Measurements from ENCODE around the gene ATG10.

The ATG10 gene

GRCh38 chr5:81936066-81936465 lies 35.8 kb upstream of the ATG10 start:
- TF ChIP-seq EP300 (IDR thresholded peaks at IDR 0.05; ENCODE audit: borderline replicate concordance) (no peak), CEBPB (IDR thresholded peaks at IDR 0.05) (no peak), CREB1 (IDR thresholded peaks at IDR 0.05; ENCODE audit: low read depth) (no peak), YY1 (IDR thresholded peaks at IDR 0.05; ENCODE audit: low read depth) (no peak), NFIC (IDR thresholded peaks at IDR 0.05) (no peak), TAF1 (IDR thresholded peaks at IDR 0.05; ENCODE audit: low read depth) (no peak), TCF12 (IDR thresholded peaks at IDR 0.05; ENCODE audit: low read depth) (no peak), TEAD4 (IDR thresholded peaks at IDR 0.05) (no peak), REST (IDR thresholded peaks at IDR 0.05; ENCODE audit: low read depth) (no peak), RAD21 (IDR thresholded peaks at IDR 0.05; ENCODE audit: low read depth) (no peak), FOXM1 (IDR thresholded peaks at IDR 0.05; ENCODE audit: borderline replicate concordance, low read depth) (no peak), EGR1 (IDR thresholded peaks at IDR 0.05) (no peak)
- TF ChIP-seq, protein P1, sequence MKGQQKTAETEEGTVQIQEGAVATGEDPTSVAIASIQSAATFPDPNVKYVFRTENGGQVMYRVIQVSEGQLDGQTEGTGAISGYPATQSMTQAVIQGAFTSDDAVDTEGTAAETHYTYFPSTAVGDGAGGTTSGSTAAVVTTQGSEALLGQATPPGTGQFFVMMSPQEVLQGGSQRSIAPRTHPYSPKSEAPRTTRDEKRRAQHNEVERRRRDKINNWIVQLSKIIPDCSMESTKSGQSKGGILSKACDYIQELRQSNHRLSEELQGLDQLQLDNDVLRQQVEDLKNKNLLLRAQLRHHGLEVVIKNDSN (IDR thresholded peaks at IDR 0.05): no peak
- TF ChIP-seq, protein P2, sequence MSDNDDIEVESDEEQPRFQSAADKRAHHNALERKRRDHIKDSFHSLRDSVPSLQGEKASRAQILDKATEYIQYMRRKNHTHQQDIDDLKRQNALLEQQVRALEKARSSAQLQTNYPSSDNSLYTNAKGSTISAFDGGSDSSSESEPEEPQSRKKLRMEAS (IDR thresholded peaks at IDR 0.05): no peak

DNA sequence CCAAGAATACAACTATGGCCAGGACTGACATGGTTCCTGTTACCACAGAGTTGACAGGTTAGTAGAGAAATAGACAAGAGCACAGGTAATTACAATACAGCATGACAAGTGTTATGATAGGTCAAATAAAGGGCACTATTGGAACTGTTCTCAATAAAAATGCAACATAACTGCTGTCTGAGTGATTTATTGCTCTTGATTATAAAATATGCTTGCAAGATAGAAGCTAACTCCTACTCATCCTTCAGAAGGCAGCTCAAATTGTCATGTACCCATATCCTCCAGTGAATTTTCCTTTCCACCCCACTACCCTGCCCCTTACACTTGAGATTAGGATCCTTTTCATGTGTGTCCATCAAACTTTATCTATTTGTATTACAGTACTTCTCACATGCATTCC lies 35.1 kb upstream of the ATG10 start:
- TF ChIP-seq TCF12 (IDR thresholded peaks at IDR 0.05; ENCODE audit: low read depth) (no peak), CREB1 (IDR thresholded peaks at IDR 0.05; ENCODE audit: low read depth) (no peak), FOXM1 (IDR thresholded peaks at IDR 0.05; ENCODE audit: borderline replicate concordance, low read depth) (no peak), YY1 (IDR thresholded peaks at IDR 0.05; ENCODE audit: low read depth) (no peak), EGR1 (IDR thresholded peaks at IDR 0.05) (no peak), TAF1 (IDR thresholded peaks at IDR 0.05; ENCODE audit: low read depth) (no peak)
- TF ChIP-seq, protein P2 (IDR thresholded peaks at IDR 0.05): no peak

DNA sequence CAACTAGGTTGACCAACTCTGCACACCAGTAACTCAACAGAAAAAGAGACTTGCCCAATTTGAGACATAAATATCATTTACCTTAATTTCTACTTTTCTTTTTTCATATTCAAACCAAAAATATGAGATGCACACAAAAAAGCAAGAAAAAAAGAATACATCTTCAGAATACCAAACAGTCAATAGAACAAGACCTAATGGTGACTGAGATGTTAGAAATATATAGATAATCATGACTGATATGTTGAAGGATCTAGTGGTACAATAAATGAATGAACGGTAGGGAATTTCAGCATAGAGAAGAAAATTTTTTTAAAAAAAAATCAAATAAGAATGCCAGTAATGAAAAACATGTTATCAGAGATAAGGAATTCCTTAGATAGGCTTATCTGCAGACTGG lies 29.1 kb upstream of the ATG10 start:
- TF ChIP-seq CEBPB (IDR thresholded peaks at IDR 0.05) (no peak), EP300 (IDR thresholded peaks at IDR 0.05; ENCODE audit: borderline replicate concordance) (no peak), NFIC (IDR thresholded peaks at IDR 0.05) (no peak), REST (IDR thresholded peaks at IDR 0.05; ENCODE audit: low read depth) (no peak), TEAD4 (IDR thresholded peaks at IDR 0.05) (no peak)
- TF ChIP-seq, protein P2 (IDR thresholded peaks at IDR 0.05): no peak
- TF ChIP-seq, protein P1 (IDR thresholded peaks at IDR 0.05): no peak

DNA sequence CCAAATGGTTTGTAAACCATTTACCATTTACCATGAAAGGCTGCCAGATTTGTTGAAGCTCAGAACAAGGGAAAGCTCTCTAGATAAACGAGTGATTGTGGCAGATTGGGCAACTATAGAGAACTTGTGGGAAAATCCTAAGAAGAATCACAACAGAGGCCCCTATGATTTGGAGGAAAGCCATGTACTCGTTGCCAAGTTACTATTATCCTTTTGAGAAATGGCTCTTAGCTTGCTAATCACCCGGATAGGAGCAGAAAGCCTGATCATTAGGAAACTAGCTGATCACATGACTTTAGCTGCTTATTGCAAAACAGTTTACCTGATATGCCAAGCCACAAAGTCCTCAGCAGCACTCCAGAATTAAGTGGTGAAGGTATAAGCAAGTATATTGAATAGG lies 23.5 kb upstream of the ATG10 start:
- TF ChIP-seq YY1 (IDR thresholded peaks at IDR 0.05; ENCODE audit: low read depth) (no peak), CREB1 (IDR thresholded peaks at IDR 0.05; ENCODE audit: low read depth) (no peak), TCF12 (IDR thresholded peaks at IDR 0.05; ENCODE audit: low read depth) (no peak), FOXM1 (IDR thresholded peaks at IDR 0.05; ENCODE audit: borderline replicate concordance, low read depth) (no peak), NFIC (IDR thresholded peaks at IDR 0.05) (no peak), TAF1 (IDR thresholded peaks at IDR 0.05; ENCODE audit: low read depth) (no peak)

DNA sequence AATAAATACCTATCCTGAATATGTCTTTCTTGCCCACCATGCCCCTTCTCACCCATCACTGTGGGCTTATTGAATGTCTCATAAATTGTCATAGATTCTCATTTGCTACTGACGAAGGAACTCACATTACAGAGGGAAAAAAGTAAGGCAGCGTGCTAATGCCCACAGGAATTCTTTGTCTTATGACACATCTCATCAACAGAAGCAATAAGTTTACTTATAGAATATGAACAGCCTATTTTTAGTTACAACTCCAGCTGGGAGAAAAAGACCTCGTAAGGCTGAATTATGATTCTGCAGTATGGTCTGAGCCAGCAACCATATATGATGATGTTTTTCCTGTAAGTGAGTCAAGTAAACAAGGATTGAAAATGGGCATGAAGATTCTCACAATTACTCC lies 22.4 kb upstream of the ATG10 start:
- no peak for TF ChIP-seq TCF12 (IDR thresholded peaks at IDR 0.05; ENCODE audit: low read depth)
- no peak for TF ChIP-seq TEAD4 (IDR thresholded peaks at IDR 0.05)
- TF ChIP-seq EP300 (IDR thresholded peaks at IDR 0.05; ENCODE audit: borderline replicate concordance): no peak
- TF ChIP-seq ZBTB7A (IDR thresholded peaks at IDR 0.05; ENCODE audit: low read depth): no peak
- no peak for TF ChIP-seq TAF1 (IDR thresholded peaks at IDR 0.05; ENCODE audit: low read depth)
- no peak for TF ChIP-seq RAD21 (IDR thresholded peaks at IDR 0.05; ENCODE audit: low read depth)
- TF ChIP-seq, protein P2 (IDR thresholded peaks at IDR 0.05): no peak
- TF ChIP-seq EGR1 (IDR thresholded peaks at IDR 0.05): no peak
- no peak for TF ChIP-seq NFIC (IDR thresholded peaks at IDR 0.05)

DNA sequence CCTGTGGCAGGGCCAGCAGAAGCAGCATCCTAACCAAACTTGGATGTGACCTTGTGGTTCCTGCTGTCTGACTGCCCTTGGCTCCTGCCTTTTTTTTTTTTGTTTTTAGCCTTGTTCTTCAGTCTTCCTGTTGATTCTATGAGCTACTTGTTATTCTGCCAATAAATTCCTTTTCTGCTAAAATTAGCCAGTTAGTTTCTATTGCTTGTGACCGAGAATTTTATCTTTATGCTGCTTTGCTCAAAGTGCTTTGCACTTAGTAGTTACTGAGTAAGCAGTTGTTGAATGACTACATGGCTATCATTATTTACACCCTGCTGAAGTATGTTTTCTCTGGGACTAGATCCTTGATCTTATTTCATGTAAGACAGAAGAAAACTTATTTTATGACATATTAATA lies 20.8 kb upstream of the ATG10 start:
- TF ChIP-seq, protein P2 (IDR thresholded peaks at IDR 0.05): no peak
- TF ChIP-seq REST (IDR thresholded peaks at IDR 0.05; ENCODE audit: low read depth) (no peak), NFIC (IDR thresholded peaks at IDR 0.05) (no peak)
